ENCODE measurements around the gene NTRK1. TPM values are rescaled to one million over a fixed set of nuclear protein-coding genes. Genes with fewer than 3 reads are reported as not detected.

NTRK1 gene
- polyA plus RNA-seq, 1 experiment, result 0.02 TPM

DNA sequence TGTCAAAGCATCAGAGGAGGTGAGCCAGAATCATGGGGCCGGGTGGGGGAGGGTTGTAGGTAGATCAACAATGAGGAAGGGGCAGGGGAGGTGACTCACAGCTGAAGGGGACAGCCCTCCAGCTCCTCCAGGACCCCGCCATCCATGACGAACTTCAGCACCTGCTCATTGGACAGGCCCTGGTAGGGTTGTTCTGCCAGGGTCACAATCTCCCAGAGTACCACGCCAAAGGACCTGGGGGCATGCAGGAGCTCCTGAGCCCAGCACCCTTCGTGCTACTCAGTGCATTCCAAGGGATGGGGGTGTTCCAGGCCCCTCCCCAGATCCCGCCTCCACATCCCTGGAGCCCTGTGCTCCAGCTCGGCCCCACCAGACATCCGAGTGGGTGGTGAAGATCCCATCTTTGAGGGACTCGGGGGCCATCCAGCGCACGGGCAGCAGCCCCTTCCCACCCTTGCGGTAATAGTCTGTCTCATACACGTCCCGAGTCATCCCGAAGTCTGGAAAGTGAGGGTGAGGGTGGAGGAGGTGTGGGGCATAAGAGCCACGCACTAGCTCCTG is 19.3 kb upstream of the NTRK1 start:
- TF ChIP-seq, protein P1, sequence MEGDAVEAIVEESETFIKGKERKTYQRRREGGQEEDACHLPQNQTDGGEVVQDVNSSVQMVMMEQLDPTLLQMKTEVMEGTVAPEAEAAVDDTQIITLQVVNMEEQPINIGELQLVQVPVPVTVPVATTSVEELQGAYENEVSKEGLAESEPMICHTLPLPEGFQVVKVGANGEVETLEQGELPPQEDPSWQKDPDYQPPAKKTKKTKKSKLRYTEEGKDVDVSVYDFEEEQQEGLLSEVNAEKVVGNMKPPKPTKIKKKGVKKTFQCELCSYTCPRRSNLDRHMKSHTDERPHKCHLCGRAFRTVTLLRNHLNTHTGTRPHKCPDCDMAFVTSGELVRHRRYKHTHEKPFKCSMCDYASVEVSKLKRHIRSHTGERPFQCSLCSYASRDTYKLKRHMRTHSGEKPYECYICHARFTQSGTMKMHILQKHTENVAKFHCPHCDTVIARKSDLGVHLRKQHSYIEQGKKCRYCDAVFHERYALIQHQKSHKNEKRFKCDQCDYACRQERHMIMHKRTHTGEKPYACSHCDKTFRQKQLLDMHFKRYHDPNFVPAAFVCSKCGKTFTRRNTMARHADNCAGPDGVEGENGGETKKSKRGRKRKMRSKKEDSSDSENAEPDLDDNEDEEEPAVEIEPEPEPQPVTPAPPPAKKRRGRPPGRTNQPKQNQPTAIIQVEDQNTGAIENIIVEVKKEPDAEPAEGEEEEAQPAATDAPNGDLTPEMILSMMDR (IDR thresholded peaks at IDR 0.05; ENCODE audit: insufficient read depth, low read depth, low read length), result no peak
- Histone ChIP-seq H3K36me3 (ENCODE audit: control insufficient read depth, insufficient read depth, low read length) (no peaks in the 10 kb centered on the region), H3K27me3 (ENCODE audit: control insufficient read depth, insufficient read depth, low read length) (peaks cover 34% of the 10 kb centered on the region), H3K4me3 (ENCODE audit: low read depth, low read length) (no peak overlapping the region)
- no peak for DNase-seq (ENCODE audit: low read depth)
- CTCF ChIA-PET, result interaction anchor here (0.8 to 6.8 kb wide), 6 partner anchors 8 to 53 kb away, joined by 3 to 174 read pairs (median 22); partner anchors contain the start of genes INSRR and NTRK1
- POLR2A ChIA-PET, result interaction anchor here (0.5 kb wide), 1 partner anchor 122 kb away, joined by 7 read pairs; no protein-coding TSS in a partner anchor

DNA sequence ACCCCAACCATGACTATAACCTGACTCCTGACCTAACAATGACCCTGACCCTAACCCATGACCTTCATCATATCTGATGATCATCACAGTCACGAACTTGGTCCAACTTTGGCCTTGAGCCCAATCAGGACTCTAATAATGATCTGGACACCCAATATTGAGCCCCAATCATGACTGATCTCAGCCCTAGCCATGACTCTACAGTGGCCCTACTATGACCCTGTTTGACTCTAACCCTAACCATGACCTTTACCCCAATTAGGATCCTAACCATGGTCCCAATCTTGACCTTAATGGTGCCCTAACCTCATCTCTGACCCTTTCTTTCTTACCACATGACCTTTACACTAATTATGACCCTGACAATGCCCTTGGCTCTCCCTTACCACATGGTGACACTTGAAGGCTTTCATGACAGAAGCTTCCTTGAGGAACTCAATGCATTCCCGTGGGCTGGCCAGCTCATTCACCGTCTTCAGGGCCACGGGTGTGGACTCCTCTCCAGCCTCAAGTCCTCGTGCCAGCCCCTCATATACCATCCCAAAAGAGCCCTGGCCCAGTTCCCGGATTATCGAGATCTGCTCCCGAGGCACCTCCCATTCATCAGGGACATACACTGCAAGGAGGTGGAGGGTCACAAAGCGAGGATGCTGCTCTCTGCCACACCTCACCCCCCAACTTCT is 17.9 kb upstream of the NTRK1 start:
- CTCF ChIA-PET, result interaction anchor here (1.3 to 1.6 kb wide), 2 partner anchors 18 to 21 kb away, joined by 3 read pairs; partner anchors contain the start of gene NTRK1
- H3K27me3 ChIP-seq (ENCODE audit: control insufficient read depth, insufficient read depth, low read length), result peaks cover 43% of the 10 kb centered on the region
- H3K4me3 ChIP-seq (ENCODE audit: low read depth, low read length), result no peak overlapping the region
- TF ChIP-seq, protein P1 (IDR thresholded peaks at IDR 0.05; ENCODE audit: insufficient read depth, low read depth, low read length), result no peak
- DNase-seq (ENCODE audit: low read depth), result no peak
- H3K36me3 ChIP-seq (ENCODE audit: control insufficient read depth, insufficient read depth, low read length), result no peaks in the 10 kb centered on the region
- POLR2A ChIA-PET, result no interaction called here

DNA sequence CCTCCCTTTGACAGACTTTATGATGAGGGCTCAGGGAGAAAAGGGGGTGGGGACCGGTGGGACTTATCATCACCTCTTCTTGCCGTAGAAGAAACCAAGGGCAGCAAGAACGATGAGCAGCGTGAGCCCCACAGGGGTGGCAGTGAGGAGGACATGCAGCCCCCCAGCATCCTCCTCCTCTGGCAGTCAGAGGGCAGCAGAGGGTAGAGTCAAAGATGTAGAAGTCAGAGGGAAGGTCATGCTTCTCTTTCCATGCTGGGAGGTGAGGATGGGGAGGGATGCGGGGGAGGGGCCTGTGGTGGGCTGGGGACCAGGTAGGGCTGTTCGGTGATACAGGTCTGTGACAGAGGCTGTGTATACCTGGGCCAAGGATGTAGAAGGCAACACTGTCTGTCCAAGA is 16.6 kb upstream of the NTRK1 start:
- Histone ChIP-seq H3K4me3 (ENCODE audit: low read depth, low read length) (no peak overlapping the region), H3K36me3 (ENCODE audit: control insufficient read depth, insufficient read depth, low read length) (no peaks in the 10 kb centered on the region), H3K27me3 (ENCODE audit: control insufficient read depth, insufficient read depth, low read length) (peaks cover 53% of the 10 kb centered on the region)
- POLR2A ChIA-PET, result no interaction called here
- CTCF ChIA-PET, result interaction anchor here (0.6 to 4.3 kb wide), 3 partner anchors 16 to 117 kb away, joined by 3 to 20 read pairs (median 3); partner anchors contain the start of genes METTL25B and NTRK1
- no peak for DNase-seq (ENCODE audit: low read depth)
- TF ChIP-seq, protein P1 (IDR thresholded peaks at IDR 0.05; ENCODE audit: insufficient read depth, low read depth, low read length), result no peak

DNA sequence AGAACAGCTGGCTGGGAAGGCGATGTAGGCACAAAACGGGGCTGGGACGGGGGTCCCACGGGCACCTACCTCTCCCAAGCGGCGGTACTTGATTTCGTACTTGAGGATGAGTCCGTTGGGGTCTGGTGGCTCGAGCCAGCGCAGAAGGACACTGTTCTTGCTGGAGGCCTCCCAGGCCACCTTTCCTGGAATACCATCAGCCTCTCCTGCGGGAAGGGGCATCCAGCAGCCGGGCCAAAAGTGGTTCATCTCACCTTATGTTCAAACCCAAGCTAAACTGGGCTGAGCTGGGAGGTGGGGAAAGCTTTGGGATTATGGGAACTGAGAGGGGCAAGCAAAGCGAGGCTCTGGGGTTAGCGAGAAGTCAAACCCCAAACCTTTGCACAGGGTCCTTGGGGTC is 16.0 kb upstream of the NTRK1 start:
- ChIA-PET CTCF (interaction anchor here (0.6 to 4.3 kb wide), 3 partner anchors 16 to 118 kb away, joined by 3 to 20 read pairs (median 3); partner anchors contain the start of genes METTL25B and NTRK1), POLR2A (no interaction called here)
- TF ChIP-seq, protein P1 (IDR thresholded peaks at IDR 0.05; ENCODE audit: insufficient read depth, low read depth, low read length), result no peak
- no peaks in the 10 kb centered on the region for H3K36me3 ChIP-seq (ENCODE audit: control insufficient read depth, insufficient read depth, low read length)
- DNase-seq (ENCODE audit: low read depth), result no peak
- no peak overlapping the region for H3K4me3 ChIP-seq (ENCODE audit: low read depth, low read length)
- H3K27me3 ChIP-seq (ENCODE audit: control insufficient read depth, insufficient read depth, low read length), result peaks cover 55% of the 10 kb centered on the region
